Colonic mucosa (tissue), 4 donors: Measurements from ENCODE around the gene POLD1. TPM values are rescaled to one million over a fixed set of nuclear protein-coding genes. Genes with fewer than 3 reads are reported as not detected.

Experiments used
- DNase-seq: peaks from one replicate; pipeline ENCODE4 v3.0.0-alpha.2; 2020
- H3K27ac ChIP-seq: fragments of 200-600 bp; one replicate; pipeline ENCODE4 v1.8.0; 2021
- H3K27me3 ChIP-seq: fragments of 200-600 bp; one replicate; pipeline ENCODE4 v1.8.0; 2021
- H3K36me3 ChIP-seq: fragments of 200-600 bp; one replicate; pipeline ENCODE4 v1.8.0; 2021
- H3K4me1 ChIP-seq: fragments of 200-600 bp; one replicate; pipeline ENCODE4 v1.8.0; 2021; ENCODE audit warnings: mild to moderate bottlenecking
- H3K4me3 ChIP-seq: fragments of 200-600 bp; one replicate; pipeline ENCODE4 v1.8.0; 2021
- H3K9ac ChIP-seq, 2 donors: one replicate each; pipeline ENCODE4 v1.7.0; 2013; ENCODE audit warnings: control low read depth in 2 of 2, low read depth in 2 of 2, low read length in 2 of 2
- H3K9me3 ChIP-seq: fragments of 200-600 bp; one replicate; pipeline ENCODE4 v1.8.0; 2021
- CTCF ChIP-seq: fragments of 200-600 bp; IDR thresholded peaks from one replicate; pipeline ENCODE4 v1.8.0; 2022; ENCODE audit warnings: antibody characterized with exemption, mild to moderate bottlenecking
- intact Hi-C: fragments of 100-400 bp; cut with DNase I; formaldehyde crosslinking; loops from one replicate; pipeline ENCODE4 v1.14.1; 2022
- total RNA-seq, 2 donors: library from RNA; stranded (reverse); fragmentation: NEBNext Ultra II Directional in 1 of 2; extraction: Animal tissue kit (Norgen Biotek cat#: 25700) in 1 of 2; gene quantifications; one replicate each; pipeline ENCODE4 v1.2.1, GENCODE V29; 2021
- donor health status: healthy.
- donor health status: DM: no; HTN: no; CAD: no.
- donor health status: DM: no; HTN: no; CAD: no.

The POLD1 gene
- total RNA-seq, 2 donors from 2014 or later: 26.2 to 76.3 TPM

DNA sequence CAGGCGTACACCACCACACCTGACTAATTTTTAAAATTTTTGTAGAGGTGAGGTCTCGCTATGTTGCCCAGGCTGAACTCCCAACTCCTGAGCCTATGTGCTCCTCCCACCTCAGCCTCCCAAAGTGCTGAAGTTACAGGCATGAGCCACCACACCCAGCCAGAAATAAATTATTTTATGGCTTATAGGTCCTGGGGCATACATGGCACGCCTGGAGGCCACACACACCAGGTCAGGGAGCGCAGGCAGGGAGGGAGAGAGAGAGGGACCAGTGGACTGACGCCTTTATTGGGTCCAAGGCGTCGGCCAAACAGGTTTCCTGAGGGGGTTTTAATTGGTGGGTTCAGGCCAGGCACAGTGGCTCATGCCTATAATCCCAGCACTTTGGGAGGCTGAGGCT, 41.4 kb downstream of the POLD1 start:
- no peak for DNase-seq
- Histone ChIP-seq H3K27ac (no peak overlapping the region), H3K36me3 (no peaks in the 10 kb centered on the region), H3K9me3 (no peaks in the 10 kb centered on the region), H3K27me3 (peaks cover 5% of the 10 kb centered on the region), H3K4me3 (no peak overlapping the region), H3K4me1 (no peaks in the 10 kb centered on the region), H3K9ac (no peak overlapping the region)
- TF ChIP-seq CTCF: no peak
- intact Hi-C loops: no loop called here

GRCh38 chr19:50427318-50427925, 43.3 kb downstream of the POLD1 start:
- Histone ChIP-seq H3K36me3 (no peaks in the 10 kb centered on the region), H3K27ac (no peak overlapping the region), H3K27me3 (peaks cover 8% of the 10 kb centered on the region), H3K9ac (peak overlapping the region; percentile 35 to 63), H3K4me1 (no peaks in the 10 kb centered on the region), H3K4me3 (no peak overlapping the region), H3K9me3 (no peaks in the 10 kb centered on the region)
- DNase-seq: no peak
- intact Hi-C loops: no loop called here
- no peak for TF ChIP-seq CTCF

DNA sequence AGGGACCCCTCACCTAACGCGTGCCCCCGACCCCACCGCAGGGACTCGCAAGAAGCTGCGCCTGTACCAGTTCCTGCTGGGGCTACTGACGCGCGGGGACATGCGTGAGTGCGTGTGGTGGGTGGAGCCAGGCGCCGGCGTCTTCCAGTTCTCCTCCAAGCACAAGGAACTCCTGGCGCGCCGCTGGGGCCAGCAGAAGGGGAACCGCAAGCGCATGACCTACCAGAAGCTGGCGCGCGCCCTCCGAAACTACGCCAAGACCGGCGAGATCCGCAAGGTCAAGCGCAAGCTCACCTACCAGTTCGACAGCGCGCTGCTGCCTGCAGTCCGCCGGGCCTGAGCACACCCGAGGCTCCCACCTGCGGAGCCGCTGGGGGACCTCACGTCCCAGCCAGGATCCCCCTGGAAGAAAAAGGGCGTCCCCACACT, 43.9 kb downstream of the POLD1 start:
- no peaks in the 10 kb centered on the region for H3K36me3 ChIP-seq
- DNase-seq: peak; percentile 78
- H3K4me3 ChIP-seq: peak overlapping the region; percentile 14
- no peak overlapping the region for H3K27ac ChIP-seq
- H3K4me1 ChIP-seq: no peaks in the 10 kb centered on the region
- peaks cover 13% of the 10 kb centered on the region for H3K27me3 ChIP-seq
- no peaks in the 10 kb centered on the region for H3K9me3 ChIP-seq
- peak overlapping the region; percentile 35 to 63 for H3K9ac ChIP-seq
- no peak for TF ChIP-seq CTCF
- intact Hi-C loops: no loop called here

- peaks cover 14% of the 10 kb centered on the region for H3K27me3 ChIP-seq
- no peak for TF ChIP-seq CTCF
- no peak for DNase-seq
- no peak overlapping the region for H3K9ac ChIP-seq
- H3K4me1 ChIP-seq: no peaks in the 10 kb centered on the region
- no peak overlapping the region for H3K27ac ChIP-seq
- H3K4me3 ChIP-seq: no peak overlapping the region
- no peaks in the 10 kb centered on the region for H3K9me3 ChIP-seq
- intact Hi-C loops: no loop called here
- no peaks in the 10 kb centered on the region for H3K36me3 ChIP-seq
Measured at GRCh38 chr19:50428772-50429463, 44.8 kb downstream of the POLD1 start.

DNA sequence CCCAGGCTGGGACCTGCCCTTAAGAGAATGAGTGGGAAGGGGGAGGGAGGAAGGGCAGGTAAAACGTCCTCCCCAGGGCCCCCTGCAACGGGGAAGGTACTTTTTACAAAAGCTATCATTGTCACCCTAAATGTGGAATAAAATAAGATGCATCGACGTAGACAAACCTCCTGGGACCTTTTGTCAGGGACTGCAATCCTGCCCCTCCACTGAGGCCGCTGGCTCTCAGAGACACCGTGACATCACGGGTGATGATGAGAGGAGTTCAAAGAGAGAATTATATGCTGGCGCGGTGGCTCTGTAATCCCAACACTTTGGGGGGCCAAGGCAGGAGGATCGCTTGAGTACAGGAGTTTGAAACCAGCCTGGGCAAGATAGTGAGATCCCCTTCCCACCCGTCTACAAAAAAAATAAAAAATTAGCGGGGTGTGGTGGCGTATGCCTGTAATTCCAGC, 46.8 kb downstream of the POLD1 start:
- H3K27me3 ChIP-seq: peaks cover 14% of the 10 kb centered on the region
- peak overlapping the region; percentile 26 to 73 for H3K9ac ChIP-seq
- TF ChIP-seq CTCF: no peak
- intact Hi-C loops: no loop called here
- H3K36me3 ChIP-seq: no peaks in the 10 kb centered on the region
- no peak for DNase-seq
- H3K9me3 ChIP-seq: no peaks in the 10 kb centered on the region
- H3K27ac ChIP-seq: no peak overlapping the region
- peak overlapping the region; percentile 64 for H3K4me3 ChIP-seq
- no peaks in the 10 kb centered on the region for H3K4me1 ChIP-seq
